GM12801 (cell line): Measurements from ENCODE around the gene TRIM7.

Experiments
- CTCF ChIP-seq: IDR thresholded peaks from one replicate; pipeline ENCODE4 v1.5.1; 2011; ENCODE audit warnings: control low read depth; ENCODE audit not compliant: insufficient read length; ENCODE audit errors: extremely low read depth

Gene TRIM7

GRCh38 chr5:181204826-181205760 is at the start of gene TRIM7:
Gene TRIM7 (minus strand): TSS chr5:181205196. CDS start chr5:181205110, 86 bp downstream.
- TF ChIP-seq CTCF: no peak

GRCh38 chr5:181248277-181248676 is 43.3 kb upstream of the TRIM7 start:
- no peak for TF ChIP-seq CTCF

- no peak for TF ChIP-seq CTCF
These were observed 41.5 kb upstream of the TRIM7 start for GRCh38 chr5:181246276-181247049.

GRCh38 chr5:181245427-181246275 is 40.7 kb upstream of the TRIM7 start:
- no peak for TF ChIP-seq CTCF

- no peak for TF ChIP-seq CTCF
These were observed 38.8 kb upstream of the TRIM7 start, which contains the start of gene RACK1 for GRCh38 chr5:181243564-181244343. Gene RACK1 (minus strand): TSS chr5:181243906. CDS start chr5:181243800, 106 bp downstream.

GRCh38 chr5:181243018-181243563 is 38.1 kb upstream of the TRIM7 start:
- TF ChIP-seq CTCF: no peak
